Left ventricle myocardium inferior (tissue), 1 donor: ENCODE data around the gene SEZ6L. TPM values are rescaled to one million over a fixed set of nuclear protein-coding genes. Genes with fewer than 3 reads are reported as not detected.

Source experiments
- DNase-seq: peaks from one replicate; pipeline ENCODE4 v3.0.0-alpha.2; 2020
- H3K27ac ChIP-seq: fragments of 200-600 bp; replicated peaks from 2 replicates; pipeline ENCODE4 v1.8.0; 2021
- H3K27me3 ChIP-seq: fragments of 200-600 bp; 2 replicates; pipeline ENCODE4 v1.8.0; 2021; ENCODE audit warnings: low read depth
- H3K36me3 ChIP-seq: fragments of 200-600 bp; 2 replicates; pipeline ENCODE4 v1.8.0; 2021
- H3K4me1 ChIP-seq: fragments of 200-600 bp; 2 replicates; pipeline ENCODE4 v1.8.0; 2021
- H3K4me3 ChIP-seq: fragments of 200-600 bp; 2 replicates; pipeline ENCODE4 v1.8.0; 2021; ENCODE audit warnings: mild to moderate bottlenecking, moderate library complexity
- H3K9me3 ChIP-seq: fragments of 200-600 bp; replicated peaks from 2 replicates; pipeline ENCODE4 v1.8.0; 2021
- CTCF ChIP-seq: fragments of 200-600 bp; IDR thresholded peaks from 2 replicates; pipeline ENCODE4 v1.8.0; 2021; ENCODE audit warnings: antibody characterized with exemption, mild to moderate bottlenecking, borderline replicate concordance
- intact Hi-C: fragments of 100-400 bp; cut with micrococcal nuclease; formaldehyde crosslinking; loops from one replicate; pipeline ENCODE4 v1.11.0; 2022
- total RNA-seq: library from RNA; stranded (reverse); fragmentation: NEBNext Ultra II Directional; extraction: Animal tissue kit (Norgen Biotek cat#: 25700); gene quantifications from one replicate; pipeline ENCODE4 v1.2.1, GENCODE V29; 2021
- donor health status: DM: no; HTN: yes; CAD: no; lungs with severe emphysema.

The SEZ6L gene
- total RNA-seq, 1 donor from 2014 or later = 0.16 TPM

GRCh38 chr22:26259510-26259909 lies 90.2 kb downstream of the SEZ6L start:
- no peak overlapping the region for H3K4me3 ChIP-seq
- H3K27me3 ChIP-seq = peaks cover 59% of the 10 kb centered on the region
- no peak for DNase-seq
- H3K27ac ChIP-seq = no peak overlapping the region
- no peaks in the 10 kb centered on the region for H3K9me3 ChIP-seq
- intact Hi-C loops = no loop called here
- no peaks in the 10 kb centered on the region for H3K4me1 ChIP-seq
- H3K36me3 ChIP-seq = no peaks in the 10 kb centered on the region
- no peak for TF ChIP-seq CTCF

- H3K4me1 ChIP-seq = no peaks in the 10 kb centered on the region
- no peak for TF ChIP-seq CTCF
- no peaks in the 10 kb centered on the region for H3K9me3 ChIP-seq
- intact Hi-C loops = no loop called here
- H3K27me3 ChIP-seq = peaks cover 72% of the 10 kb centered on the region
- no peaks in the 10 kb centered on the region for H3K36me3 ChIP-seq
- H3K27ac ChIP-seq = no peak overlapping the region
- DNase-seq = no peak
- no peak overlapping the region for H3K4me3 ChIP-seq
Measured at GRCh38 chr22:26264162-26264561, 94.9 kb downstream of the SEZ6L start.

GRCh38 chr22:26265281-26265680 lies 96.0 kb downstream of the SEZ6L start:
- Histone ChIP-seq H3K4me1 (no peaks in the 10 kb centered on the region), H3K4me3 (no peak overlapping the region), H3K36me3 (no peaks in the 10 kb centered on the region), H3K27me3 (peaks cover 80% of the 10 kb centered on the region), H3K9me3 (no peaks in the 10 kb centered on the region), H3K27ac (no peak overlapping the region)
- TF ChIP-seq CTCF = no peak
- intact Hi-C loops = no loop called here
- no peak for DNase-seq

- DNase-seq = no peak
- H3K4me1 ChIP-seq = no peaks in the 10 kb centered on the region
- H3K36me3 ChIP-seq = no peaks in the 10 kb centered on the region
- no peak overlapping the region for H3K27ac ChIP-seq
- TF ChIP-seq CTCF = no peak
- intact Hi-C loops = no loop called here
- H3K4me3 ChIP-seq = no peak overlapping the region
- H3K9me3 ChIP-seq = no peaks in the 10 kb centered on the region
- H3K27me3 ChIP-seq = peaks cover 85% of the 10 kb centered on the region
Measured at GRCh38 chr22:26265909-26266308, 96.6 kb downstream of the SEZ6L start.

- Histone ChIP-seq H3K36me3 (no peaks in the 10 kb centered on the region), H3K27me3 (peaks cover 89% of the 10 kb centered on the region), H3K4me3 (no peak overlapping the region), H3K27ac (no peak overlapping the region), H3K4me1 (no peaks in the 10 kb centered on the region), H3K9me3 (no peaks in the 10 kb centered on the region)
- intact Hi-C loops = no loop called here
- no peak for DNase-seq
- no peak for TF ChIP-seq CTCF
Measured at GRCh38 chr22:26267856-26268255, 98.6 kb downstream of the SEZ6L start.

GRCh38 chr22:26269572-26269971 lies 100.3 kb downstream of the SEZ6L start:
- no peaks in the 10 kb centered on the region for H3K4me1 ChIP-seq

More at GRCh38 chr22:26269572-26269971, 100.3 kb downstream of the SEZ6L start:
- H3K27ac ChIP-seq = no peak overlapping the region
- no peak for DNase-seq
- H3K9me3 ChIP-seq = no peaks in the 10 kb centered on the region
- TF ChIP-seq CTCF = no peak
- H3K36me3 ChIP-seq = no peaks in the 10 kb centered on the region
- intact Hi-C loops = no loop called here
- H3K27me3 ChIP-seq = peaks cover 87% of the 10 kb centered on the region
- no peak overlapping the region for H3K4me3 ChIP-seq
